ENCODE results near the gene FBXL4. TPM values are rescaled to one million over a fixed set of nuclear protein-coding genes. Genes with fewer than 3 reads are reported as not detected.

FBXL4 gene
- total and polyA plus RNA-seq, 2 of the 8 experiments (the other 6 are each of a cell fraction or from before 2014, with no cell fraction given) = 6.9 to 13.8 TPM

DNA sequence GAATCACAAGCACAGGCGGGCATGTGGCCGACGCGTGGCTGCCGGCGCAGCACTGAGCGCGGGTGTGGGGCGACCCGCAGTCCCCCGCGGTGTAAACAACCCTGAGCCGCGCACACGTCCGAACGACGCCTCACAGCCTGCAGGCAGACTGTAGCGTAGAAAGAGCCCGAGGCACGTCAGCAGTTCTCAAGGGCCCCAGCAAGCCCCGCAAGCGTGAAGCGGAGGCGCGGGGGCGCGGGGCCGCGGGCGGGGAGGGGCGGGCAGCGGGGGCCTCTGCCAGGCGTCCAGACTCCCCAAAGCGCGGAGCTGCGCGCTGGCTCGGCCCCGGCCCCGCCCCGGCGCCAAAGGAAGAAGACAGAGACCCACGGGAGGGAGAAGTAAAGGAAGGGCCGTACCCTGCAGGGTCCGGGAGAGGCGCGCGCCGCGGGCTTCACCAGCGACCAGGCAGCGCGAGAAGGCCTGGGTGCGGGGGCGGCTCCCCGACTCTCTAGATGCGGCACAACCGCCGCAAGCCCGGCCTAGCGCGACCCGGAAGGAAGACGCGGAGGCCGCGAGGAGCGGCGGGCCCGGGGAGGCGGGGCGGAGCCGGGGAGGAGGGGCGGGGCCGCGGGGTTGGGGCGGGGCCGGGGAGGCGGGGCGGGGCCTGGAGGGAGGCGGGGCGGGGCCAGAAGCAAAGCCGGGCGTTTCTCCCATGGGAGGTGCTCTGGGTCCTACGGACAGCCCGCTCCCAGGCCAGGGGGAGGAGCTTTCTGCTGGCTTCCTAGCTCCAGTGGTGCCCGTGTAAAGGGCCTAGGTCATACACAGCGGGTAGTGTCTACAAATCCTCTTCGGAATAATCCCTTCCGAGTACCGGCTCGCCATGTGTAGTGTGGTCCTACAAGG is at the start of gene FBXL4 (continued):
- TF ChIP-seq KDM4A (IDR thresholded peaks at IDR 0.05; ENCODE audit: low read depth, low read length, severe bottlenecking) (peak; percentile 75), SP1 (IDR thresholded peaks at IDR 0.05; ENCODE audit: low read depth, low read length) (peak; percentile 70; the same call in 1 of the 2 replicates), BRCA1 (IDR thresholded peaks at IDR 0.05; ENCODE audit: low read depth, low read length) (no peak), TAF7 (optimal IDR thresholded peaks at IDR 0.05; ENCODE audit: borderline replicate concordance, low read depth, low read length) (peak; percentile 70), CREB1 (IDR thresholded peaks at IDR 0.05) (peak; percentile 60), GABPA (IDR thresholded peaks at IDR 0.05; ENCODE audit: borderline replicate concordance, insufficient read depth, low read length) (no peak), EGR1 (IDR thresholded peaks at IDR 0.05; ENCODE audit: borderline replicate concordance, low read depth, low read length) (peak; percentile 93), RBBP5 (IDR thresholded peaks at IDR 0.05; ENCODE audit: borderline replicate concordance, low read depth, low read length) (peak; percentile 28; the same call in 1 of the 2 replicates), POLR2AphosphoS5 (IDR thresholded peaks at IDR 0.05; ENCODE audit: low read depth, low read length) (peak; percentile 33; the same call in 1 of the 2 replicates), TBP (IDR thresholded peaks at IDR 0.05; ENCODE audit: low read depth, low read length) (no peak; the same call in none of the 2 replicates), SIX5 (IDR thresholded peaks at IDR 0.05; ENCODE audit: low read depth, low read length) (no peak), TAF1 (IDR thresholded peaks at IDR 0.05; ENCODE audit: low read depth, low read length) (peak; percentile 71), EZH2 (IDR thresholded peaks at IDR 0.05; ENCODE audit: low read depth, low read length, severe bottlenecking) (no peak), POLR2A (IDR thresholded peaks at IDR 0.05; ENCODE audit: control extremely low read depth in 1 of 2, low read depth in 2 of 2, low read length in 2 of 2) (peak; percentile 22 to 52; a peak in 1 of 3 replicates), POU5F1 (IDR thresholded peaks at IDR 0.05; ENCODE audit: low read depth, low read length) (no peak), BACH1 (IDR thresholded peaks at IDR 0.05; ENCODE audit: low read length) (no peak; the same call in 1 of the 2 replicates)
- TF ChIP-seq, protein P1, sequence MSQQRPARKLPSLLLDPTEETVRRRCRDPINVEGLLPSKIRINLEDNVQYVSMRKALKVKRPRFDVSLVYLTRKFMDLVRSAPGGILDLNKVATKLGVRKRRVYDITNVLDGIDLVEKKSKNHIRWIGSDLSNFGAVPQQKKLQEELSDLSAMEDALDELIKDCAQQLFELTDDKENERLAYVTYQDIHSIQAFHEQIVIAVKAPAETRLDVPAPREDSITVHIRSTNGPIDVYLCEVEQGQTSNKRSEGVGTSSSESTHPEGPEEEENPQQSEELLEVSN (IDR thresholded peaks at IDR 0.05) = peak; percentile 68
- TF ChIP-seq, protein P2, sequence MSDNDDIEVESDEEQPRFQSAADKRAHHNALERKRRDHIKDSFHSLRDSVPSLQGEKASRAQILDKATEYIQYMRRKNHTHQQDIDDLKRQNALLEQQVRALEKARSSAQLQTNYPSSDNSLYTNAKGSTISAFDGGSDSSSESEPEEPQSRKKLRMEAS (IDR thresholded peaks at IDR 0.05) = peak; percentile 93

Data from H1 (cell line).